Ovary (tissue), 9 donors: ENCODE data around the gene PRIMPOL. TPM values are rescaled to one million over a fixed set of nuclear protein-coding genes. Genes with fewer than 3 reads are reported as not detected.
"Not testable (repeated sequence)": the region's sequence is repeated elsewhere in the genome, so short reads cannot be mapped to it uniquely, and the experiment has no call there.

Experiments used
- DNase-seq, 5 donors: peaks; one replicate each; pipeline ENCODE4 v3.0.0-alpha.2; 2019 to 2020
- H3K27ac ChIP-seq, 2 donors: fragments of 200-600 bp; one replicate each; pipeline versions ENCODE4 v1.5.1 to v1.8.0; 2019 to 2022
- H3K27me3 ChIP-seq: fragments of 200-600 bp; one replicate; pipeline ENCODE4 v1.8.0; 2022
- H3K36me3 ChIP-seq: fragments of 200-600 bp; sonication (generic); one replicate; pipeline ENCODE4 v1.5.1; 2019
- H3K4me1 ChIP-seq: one replicate; pipeline ENCODE4 v1.8.1; 2013; ENCODE audit warnings: mild to moderate bottlenecking, moderate library complexity; ENCODE audit not compliant: insufficient read depth
- H3K4me3 ChIP-seq: fragments of 200-600 bp; sonication (generic); one replicate; pipeline ENCODE4 v1.5.1; 2017
- H3K9me3 ChIP-seq, 2 donors: fragments of 200-600 bp in 1 of 2; sonication (generic) in 1 of 2; one replicate each; pipeline versions ENCODE4 v1.5.1 to v1.8.1; 2013 to 2019; ENCODE audit warnings: mild to moderate bottlenecking in 1 of 2, moderate library complexity in 1 of 2
- EP300 ChIP-seq: sonication (generic); formaldehyde crosslinking; IDR thresholded peaks from one replicate; pipeline ENCODE4 v1.6.1; 2017; ENCODE audit warnings: antibody characterized with exemption
- POLR2A ChIP-seq: fragments of 450-650 bp; IDR thresholded peaks from one replicate; pipeline ENCODE4 v1.6.1; 2017; ENCODE audit warnings: antibody characterized with exemption, mild to moderate bottlenecking, moderate library complexity
- WGBS, 3 donors: extraction: QIAGEN DNeasy Blood & Tissue Kit in 1 of 3; methylation state at CpG; one replicate each; pipeline versions ENCODE4 v1.1.5 to v1.1.7; 2013 to 2017; 5-methylcytosine and 5-hydroxymethylcytosine counted together
- intact Hi-C, 4 donors: fragments of 100-400 bp; cut with DNase I; formaldehyde crosslinking; loops; one replicate each; pipeline versions ENCODE4 v1.11.0 to v1.15.1; 2022 to 2023
- polyA plus RNA-seq, 2 donors: library from polyadenylated mRNA; stranded (reverse); fragments of 200-250 nt in 1 of 2; fragments of 350-450 nt in 1 of 2; fragmentation: Illumina TruSeq in 1 of 2; extraction: RNeasy Lipid Tissue Mini Kit (QIAGEN cat#74804) in 1 of 2; gene quantifications; one replicate each; pipeline ENCODE4 v1.2.3, GENCODE V29; 2013 to 2014
- total RNA-seq, 7 donors: library from RNA; depleted of rRNA in 2 of 7; stranded (reverse); fragments of >200 nt in 2 of 7; fragmentation: NEBNext Ultra II Directional in 3 of 7; extraction: Animal tissue kit (Norgen Biotek cat#: 25700) in 3 of 7; gene quantifications; one replicate each; pipeline versions ENCODE4 v1.1.0 to v1.2.4, GENCODE V29; 2016 to 2023
- TF ChIP-seq, protein P1 (sequence below), 3 donors: fragments of 450-650 bp in 2 of 3; fragments of 200-600 bp in 1 of 3; IDR thresholded peaks; one replicate each; pipeline versions ENCODE4 v1.5.1 to v1.8.0; 2016 to 2022; ENCODE audit warnings: antibody characterized with exemption in 3 of 3, mild to moderate bottlenecking in 1 of 3
- donor health status: DM: no; HTN: no; CAD: no; lungs with moderate emphysema.
- donor health status: DM: no; HTN: no; CAD: no.
- donor health status: Bipolar disorder and iron deficiency.
- donor health status: DM: yes; HTN: yes; CAD: no.
- donor health status: DM: no; HTN: no; CAD: no.
- donor health status: DM: yes; HTN: yes; CAD: no.

The PRIMPOL gene
- total and polyA plus RNA-seq, 9 donors: 14.1 to 29.2 (median 17.6) TPM

- 96 to 98% (median 97%) methylated on average over 20 of the region's 20 CpGs for whole genome bisulfite sequencing, 3 donors
- TF ChIP-seq EP300: no peak
- TF ChIP-seq, protein P1, sequence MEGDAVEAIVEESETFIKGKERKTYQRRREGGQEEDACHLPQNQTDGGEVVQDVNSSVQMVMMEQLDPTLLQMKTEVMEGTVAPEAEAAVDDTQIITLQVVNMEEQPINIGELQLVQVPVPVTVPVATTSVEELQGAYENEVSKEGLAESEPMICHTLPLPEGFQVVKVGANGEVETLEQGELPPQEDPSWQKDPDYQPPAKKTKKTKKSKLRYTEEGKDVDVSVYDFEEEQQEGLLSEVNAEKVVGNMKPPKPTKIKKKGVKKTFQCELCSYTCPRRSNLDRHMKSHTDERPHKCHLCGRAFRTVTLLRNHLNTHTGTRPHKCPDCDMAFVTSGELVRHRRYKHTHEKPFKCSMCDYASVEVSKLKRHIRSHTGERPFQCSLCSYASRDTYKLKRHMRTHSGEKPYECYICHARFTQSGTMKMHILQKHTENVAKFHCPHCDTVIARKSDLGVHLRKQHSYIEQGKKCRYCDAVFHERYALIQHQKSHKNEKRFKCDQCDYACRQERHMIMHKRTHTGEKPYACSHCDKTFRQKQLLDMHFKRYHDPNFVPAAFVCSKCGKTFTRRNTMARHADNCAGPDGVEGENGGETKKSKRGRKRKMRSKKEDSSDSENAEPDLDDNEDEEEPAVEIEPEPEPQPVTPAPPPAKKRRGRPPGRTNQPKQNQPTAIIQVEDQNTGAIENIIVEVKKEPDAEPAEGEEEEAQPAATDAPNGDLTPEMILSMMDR (IDR thresholded peaks at IDR 0.05): no peak
- no peaks in the 10 kb centered on the region for H3K27me3 ChIP-seq
Measured at GRCh38 chr4:184740980-184741391, 91.4 kb downstream of the PRIMPOL start.

DNA sequence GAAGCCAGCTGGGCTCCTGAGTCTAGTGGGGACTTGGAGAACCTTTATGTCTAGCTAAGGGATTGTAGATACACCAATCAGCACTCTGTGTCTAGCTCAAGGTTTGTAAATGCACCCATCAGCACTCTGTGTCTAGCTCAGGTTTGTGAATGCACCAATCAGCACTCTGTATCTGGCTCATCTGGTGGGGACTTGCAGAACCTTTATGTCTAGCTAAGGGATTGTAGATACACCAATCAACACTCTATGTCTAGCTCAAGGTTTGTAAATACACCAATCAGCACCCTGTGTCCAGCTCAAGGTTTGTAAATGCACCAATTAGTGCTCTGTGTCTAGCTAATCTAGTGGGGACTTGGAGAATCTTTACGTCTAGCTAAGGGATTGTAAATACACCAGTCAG is 92.1 kb downstream of the PRIMPOL start:
- not testable (repeated sequence) for H3K4me3 ChIP-seq, H3K4me1 ChIP-seq, H3K9me3 ChIP-seq, DNase-seq, H3K36me3 ChIP-seq, H3K27me3 ChIP-seq, H3K27ac ChIP-seq
- intact Hi-C loops: loop anchor here in 1 of 4 donors (10.0 kb wide), 1 partner anchor 263 kb away; no protein-coding TSS in a partner anchor
- 67 to 74% (median 68%) methylated on average over 1 of the region's 1 CpG for WGBS, 3 donors

More at GRCh38 chr4:184740980-184741391, 91.4 kb downstream of the PRIMPOL start:
- Histone ChIP-seq H3K4me3 (no peak overlapping the region), H3K9me3 (no peaks in the 10 kb centered on the region), H3K4me1 (peaks cover 2% of the 10 kb centered on the region), H3K36me3 (no peaks in the 10 kb centered on the region), H3K27ac (no peak overlapping the region)
- no peak for DNase-seq
- intact Hi-C loops: loop anchor here in 1 of 4 donors (10.0 kb wide), 1 partner anchor 264 kb away; no protein-coding TSS in a partner anchor

GRCh38 chr4:184743650-184744049 is 94.1 kb downstream of the PRIMPOL start:
- 86 to 92% (median 90%) methylated on average over 4 of the region's 4 CpGs for WGBS, 3 donors
- intact Hi-C loops: loop anchor here in 1 of 4 donors (10.0 kb wide), 1 partner anchor 261 kb away; no protein-coding TSS in a partner anchor
- no peak overlapping the region for H3K27ac ChIP-seq
- TF ChIP-seq POLR2A: no peak
- TF ChIP-seq EP300: no peak
- TF ChIP-seq, protein P1 (IDR thresholded peaks at IDR 0.05): no peak
- peaks cover 10% of the 10 kb centered on the region for H3K4me1 ChIP-seq
- no peaks in the 10 kb centered on the region for H3K9me3 ChIP-seq
- no peak for DNase-seq
- no peaks in the 10 kb centered on the region for H3K27me3 ChIP-seq
- H3K36me3 ChIP-seq: no peaks in the 10 kb centered on the region
- H3K4me3 ChIP-seq: no peak overlapping the region

- H3K27ac ChIP-seq: no peak overlapping the region
- no peaks in the 10 kb centered on the region for H3K9me3 ChIP-seq
- WGBS, 3 donors: 91 to 93% (median 91%) methylated on average over 10 of the region's 10 CpGs
- no peaks in the 10 kb centered on the region for H3K27me3 ChIP-seq
- no peak for DNase-seq
- TF ChIP-seq EP300 (no peak), POLR2A (no peak)
- TF ChIP-seq, protein P1 (IDR thresholded peaks at IDR 0.05): no peak
- no peaks in the 10 kb centered on the region for H3K36me3 ChIP-seq
- H3K4me3 ChIP-seq: no peak overlapping the region
- intact Hi-C loops: loop anchor here in 1 of 4 donors (10.0 kb wide), 1 partner anchor 261 kb away; no protein-coding TSS in a partner anchor
- H3K4me1 ChIP-seq: peaks cover 10% of the 10 kb centered on the region
Measured at GRCh38 chr4:184744236-184744635, 94.7 kb downstream of the PRIMPOL start.

Other genes with a start within 250 kb of the PRIMPOL start
- 10 to 100 TPM; 27.8 to 68.4 (median 40.7) TPM for gene IRF2, start 175.2 kb upstream of the PRIMPOL start, total RNA-seq
- gene IRF2, start 175.2 kb upstream of the PRIMPOL start, polyA plus RNA-seq: 10 to 100 TPM; 31.7 to 60.6 TPM
- gene CASP3, start 291 bp upstream of the PRIMPOL start, total RNA-seq: 10 to 100 TPM; 10.2 to 14.0 (median 11.7) TPM
- gene CASP3, start 291 bp upstream of the PRIMPOL start, polyA plus RNA-seq: 10 to 100 TPM in 1 of 2 donors, 1 to 10 TPM in 1; 8.9 to 13.6 TPM
- 1 to 10 TPM in 2 of 7 donors, under 1 TPM in 5; 0.34 to 3.4 (median 0.82) TPM for gene CENPU, start 84.4 kb downstream of the PRIMPOL start, total RNA-seq
- gene CENPU, start 84.4 kb downstream of the PRIMPOL start, polyA plus RNA-seq: 1 to 10 TPM; 2.4 to 2.8 TPM
- gene ACSL1, start 176.2 kb downstream of the PRIMPOL start, total RNA-seq: 10 to 100 TPM; 12.0 to 47.9 (median 19.8) TPM
- 10 to 100 TPM; 12.8 to 41.5 TPM for gene ACSL1, start 176.2 kb downstream of the PRIMPOL start, polyA plus RNA-seq